Right cardiac atrium (tissue), 5 donors: ENCODE measurements around the gene U2AF1L4. TPM values are rescaled to one million over a fixed set of nuclear protein-coding genes. Genes with fewer than 3 reads are reported as not detected.

Experiments used
- ATAC-seq, 2 donors: fragments of 200-7000 bp; cut with Tn5 transposase; one replicate each; pipeline versions ENCODE4 v1.8.0 to v1.9.1; 2020; ENCODE audit warnings: moderate library complexity in 2 of 2, mild to moderate bottlenecking in 1 of 2
- DNase-seq, 3 donors: peaks; one replicate each; pipeline ENCODE4 v3.0.0-alpha.2; 2020
- H3K27ac ChIP-seq: one replicate; pipeline ENCODE4 v1.5.1; 2013; ENCODE audit warnings: mild to moderate bottlenecking, low read length, control low read depth, moderate library complexity
- H3K27me3 ChIP-seq: one replicate; pipeline ENCODE4 v1.6.1; 2013; ENCODE audit not compliant: control insufficient read depth, insufficient read depth
- H3K4me1 ChIP-seq: one replicate; pipeline ENCODE4 v1.6.1; 2013; ENCODE audit warnings: low read length; ENCODE audit not compliant: control insufficient read depth, insufficient read depth
- H3K4me3 ChIP-seq: one replicate; pipeline ENCODE4 v1.5.1; 2013; ENCODE audit warnings: low read length, control low read depth
- H3K9me3 ChIP-seq: one replicate; pipeline ENCODE4 v1.6.1; 2013; ENCODE audit warnings: low read length; ENCODE audit not compliant: control insufficient read depth
- WGBS: extraction: QIAGEN DNeasy Blood & Tissue Kit; methylation state at CpG from one replicate; pipeline ENCODE4 v1.1.7; 2013; 5-methylcytosine and 5-hydroxymethylcytosine counted together
- intact Hi-C, 4 donors: fragments of 100-400 bp; cut with DNase I; formaldehyde crosslinking; loops; one replicate each; pipeline versions ENCODE4 v1.11.0 to v1.14.0; 2022 to 2023
- polyA plus RNA-seq: library from polyadenylated mRNA; stranded (reverse); fragments of 200-250 nt; gene quantifications from one replicate; pipeline ENCODE4 v1.2.3, GENCODE V29; 2013
- total RNA-seq, 4 donors: library from RNA; stranded (reverse); fragmentation: NEBNext Ultra II Directional; extraction: Animal tissue kit (Norgen Biotek cat#: 25700); gene quantifications; one replicate each; pipeline ENCODE4 v1.2.1, GENCODE V29; 2021
- donor health status: healthy with polysubstance abuse.
- donor health status: DM: no; HTN: yes; CAD: no.
- donor health status: DM: no; HTN: no; CAD: no.
- donor health status: DM: no; HTN: yes; CAD: no; lungs with severe emphysema.
- donor health status: DM: yes; HTN: yes; CAD: no.

The U2AF1L4 gene
- total and polyA plus RNA-seq, 5 donors = 19.6 to 32.3 (median 25.6) TPM

GRCh38 chr19:35767288-35768081 is 22.3 kb upstream of the U2AF1L4 start:
- Histone ChIP-seq H3K27ac (no peak overlapping the region), H3K27me3 (no peaks in the 10 kb centered on the region), H3K4me1 (no peaks in the 10 kb centered on the region), H3K4me3 (no peak overlapping the region), H3K9me3 (no peaks in the 10 kb centered on the region)
- ATAC-seq (peak; percentile 31 to 42), DNase-seq (peak in 1 of 3 donors; percentile 60)
- WGBS = 66% methylated on average over 34 of the region's 34 CpGs
- intact Hi-C loops = no loop called here

GRCh38 chr19:35766571-35767104 is 21.4 kb upstream of the U2AF1L4 start:
- DNase-seq = peak in 1 of 3 donors; percentile 42
- Histone ChIP-seq H3K27me3 (no peaks in the 10 kb centered on the region), H3K27ac (no peak overlapping the region), H3K4me3 (no peak overlapping the region), H3K9me3 (no peaks in the 10 kb centered on the region), H3K4me1 (no peaks in the 10 kb centered on the region)
- intact Hi-C loops = no loop called here
- 83% methylated on average over 11 of the region's 11 CpGs for WGBS
- peak in 1 of 2 donors; percentile 10 for ATAC-seq

- intact Hi-C loops = no loop called here
- 93% methylated on average over 17 of the region's 17 CpGs for WGBS
- ATAC-seq = no peak
These were observed 19.5 kb upstream of the U2AF1L4 start for GRCh38 chr19:35764432-35765315.

GRCh38 chr19:35760711-35761349 is 15.6 kb upstream of the U2AF1L4 start:
- Histone ChIP-seq H3K4me1 (no peaks in the 10 kb centered on the region), H3K27ac (no peak overlapping the region), H3K9me3 (no peaks in the 10 kb centered on the region), H3K27me3 (no peaks in the 10 kb centered on the region), H3K4me3 (no peak overlapping the region)
- intact Hi-C loops = no loop called here
- ATAC-seq (no peak), DNase-seq (no peak)
- 92% methylated on average over 4 of the region's 4 CpGs for WGBS

More at GRCh38 chr19:35764432-35765315, 19.5 kb upstream of the U2AF1L4 start:
- no peak overlapping the region for H3K27ac ChIP-seq
- no peaks in the 10 kb centered on the region for H3K4me1 ChIP-seq
- peak in 1 of 3 donors; percentile 27 for DNase-seq
- no peaks in the 10 kb centered on the region for H3K9me3 ChIP-seq
- no peaks in the 10 kb centered on the region for H3K27me3 ChIP-seq
- H3K4me3 ChIP-seq = no peak overlapping the region

GRCh38 chr19:35759697-35760096 is 14.5 kb upstream of the U2AF1L4 start:
- peak in 1 of 3 donors; percentile 37 for DNase-seq
- WGBS = 90% methylated on average over 2 of the region's 2 CpGs
- ATAC-seq = no peak
- peaks cover 2% of the 10 kb centered on the region for H3K4me1 ChIP-seq
- no peaks in the 10 kb centered on the region for H3K9me3 ChIP-seq
- no peaks in the 10 kb centered on the region for H3K27me3 ChIP-seq
- no peak overlapping the region for H3K4me3 ChIP-seq
- H3K27ac ChIP-seq = no peak overlapping the region
- intact Hi-C loops = loop anchor here in 1 of 4 donors (10.0 kb wide), 1 partner anchor 175 kb away; the partner anchor contains the start of gene LRFN3

GRCh38 chr19:35757749-35758608 is 12.8 kb upstream of the U2AF1L4 start, which contains the start of gene PROSER3:
Gene PROSER3, plus strand, starts transcription at chr19:35758176. Its CDS starts 40 bp downstream, at chr19:35758216.
- no peaks in the 10 kb centered on the region for H3K27me3 ChIP-seq
- H3K4me1 ChIP-seq = peaks cover 2% of the 10 kb centered on the region
- ATAC-seq (peak; percentile 87 to 88), DNase-seq (peak; percentile 97 to 99 (median 99))
- under 1% methylated on average over 53 of the region's 53 CpGs for WGBS
- no peaks in the 10 kb centered on the region for H3K9me3 ChIP-seq
- H3K4me3 ChIP-seq = peak within 1 kb of the TSS; percentile 60
- intact Hi-C loops = loop anchor here in 1 of 4 donors (10.0 kb wide), 1 partner anchor 177 kb away; the partner anchor contains the start of gene LRFN3
- peak within 1 kb of the TSS; percentile 97 for H3K27ac ChIP-seq

GRCh38 chr19:35757231-35757748 is 12.1 kb upstream of the U2AF1L4 start:
- Histone ChIP-seq H3K4me3 (peak overlapping the region; percentile 47), H3K4me1 (peaks cover 2% of the 10 kb centered on the region), H3K9me3 (no peaks in the 10 kb centered on the region), H3K27ac (peak overlapping the region; percentile 97), H3K27me3 (no peaks in the 10 kb centered on the region)
- intact Hi-C loops = loop anchor here in 1 of 4 donors (10.0 kb wide), 1 partner anchor 178 kb away; the partner anchor contains the start of gene LRFN3
- WGBS = 2% methylated on average over 19 of the region's 19 CpGs
- ATAC-seq (peak; percentile 59 to 68), DNase-seq (peak; percentile 95 to 96 (median 95))

GRCh38 chr19:35756377-35757230 is 11.4 kb upstream of the U2AF1L4 start, which contains the start of gene HSPB6:
Gene HSPB6, minus strand, starts transcription at chr19:35757029. Its CDS starts 21 bp downstream, at chr19:35757008.
- Histone ChIP-seq H3K27ac (peak within 1 kb of the TSS; percentile 97), H3K9me3 (no peaks in the 10 kb centered on the region), H3K4me1 (peaks cover 2% of the 10 kb centered on the region), H3K4me3 (peak within 1 kb of the TSS; percentile 54), H3K27me3 (no peaks in the 10 kb centered on the region)
- WGBS = 4% methylated on average over 52 of the region's 52 CpGs
- peak; percentile 29 to 41 for ATAC-seq
- peak; percentile 87 to 93 (median 93) for DNase-seq
- intact Hi-C loops = loop anchor here in 1 of 4 donors (10.0 kb wide), 1 partner anchor 178 kb away; the partner anchor contains the start of gene LRFN3
